ENCODE data around the gene CCNYL1. TPM values are rescaled to one million over a fixed set of nuclear protein-coding genes. Genes with fewer than 3 reads are reported as not detected.

Gene CCNYL1
- total RNA-seq, 1 donor from 2014 or later: 25.7 TPM

- H3K27ac ChIP-seq: no peak overlapping the region
- no peak for ATAC-seq
- no peaks in the 10 kb centered on the region for H3K36me3 ChIP-seq
- no peak overlapping the region for H3K4me3 ChIP-seq
- H3K27me3 ChIP-seq: no peaks in the 10 kb centered on the region
- H3K9me3 ChIP-seq: no peaks in the 10 kb centered on the region
- intact Hi-C loops (cut with DNase I): no loop called here
- no peaks in the 10 kb centered on the region for H3K4me1 ChIP-seq
- DNase-seq: no peak
- TF ChIP-seq CTCF (IDR thresholded peaks at IDR 0.05): no peak
Measured at GRCh38 chr2:207783514-207783913, 72.1 kb downstream of the CCNYL1 start.

- Histone ChIP-seq H3K27ac (no peak overlapping the region), H3K27me3 (no peaks in the 10 kb centered on the region), H3K9me3 (no peaks in the 10 kb centered on the region), H3K4me1 (no peaks in the 10 kb centered on the region), H3K4me3 (no peak overlapping the region), H3K36me3 (no peaks in the 10 kb centered on the region)
- no peak for TF ChIP-seq CTCF (IDR thresholded peaks at IDR 0.05)
- no peak for ATAC-seq
- intact Hi-C loops (cut with DNase I): no loop called here
- no peak for DNase-seq
Measured at GRCh38 chr2:207784898-207785297, 73.5 kb downstream of the CCNYL1 start.

- Histone ChIP-seq H3K36me3 (no peaks in the 10 kb centered on the region), H3K4me3 (no peak overlapping the region), H3K4me1 (no peaks in the 10 kb centered on the region), H3K9me3 (no peaks in the 10 kb centered on the region), H3K27ac (no peak overlapping the region), H3K27me3 (no peaks in the 10 kb centered on the region)
- no peak for TF ChIP-seq CTCF (IDR thresholded peaks at IDR 0.05)
- DNase-seq: no peak
- intact Hi-C loops (cut with DNase I): no loop called here
- ATAC-seq: no peak
Measured at GRCh38 chr2:207787017-207787416, 75.6 kb downstream of the CCNYL1 start.

- Histone ChIP-seq H3K27ac (no peak overlapping the region), H3K27me3 (no peaks in the 10 kb centered on the region), H3K36me3 (no peaks in the 10 kb centered on the region), H3K4me1 (no peaks in the 10 kb centered on the region), H3K4me3 (no peak overlapping the region), H3K9me3 (no peaks in the 10 kb centered on the region)
- ATAC-seq: no peak
- intact Hi-C loops (cut with DNase I): no loop called here
- TF ChIP-seq CTCF (IDR thresholded peaks at IDR 0.05): no peak
- DNase-seq: no peak
Measured at GRCh38 chr2:207787800-207788199, 76.4 kb downstream of the CCNYL1 start.

GRCh38 chr2:207790898-207791297 is 79.5 kb downstream of the CCNYL1 start:
- Histone ChIP-seq H3K36me3 (no peaks in the 10 kb centered on the region), H3K9me3 (no peaks in the 10 kb centered on the region), H3K4me1 (no peaks in the 10 kb centered on the region), H3K4me3 (no peak overlapping the region), H3K27ac (no peak overlapping the region), H3K27me3 (no peaks in the 10 kb centered on the region)
- ATAC-seq (no peak), DNase-seq (no peak)
- no peak for TF ChIP-seq CTCF (IDR thresholded peaks at IDR 0.05)
- intact Hi-C loops (cut with DNase I): no loop called here

- intact Hi-C loops (cut with DNase I): no loop called here
- ATAC-seq: peak; percentile 63
Measured at GRCh38 chr2:207791579-207792243, 80.3 kb downstream of the CCNYL1 start.

More at GRCh38 chr2:207791579-207792243, 80.3 kb downstream of the CCNYL1 start:
- no peak overlapping the region for H3K27ac ChIP-seq
- H3K36me3 ChIP-seq: no peaks in the 10 kb centered on the region
- H3K9me3 ChIP-seq: no peaks in the 10 kb centered on the region
- TF ChIP-seq CTCF (IDR thresholded peaks at IDR 0.05): no peak
- no peak overlapping the region for H3K4me3 ChIP-seq
- DNase-seq: no peak
- H3K27me3 ChIP-seq: no peaks in the 10 kb centered on the region
- H3K4me1 ChIP-seq: peaks cover 4% of the 10 kb centered on the region
